ENCODE measurements around the gene AFF3.

DNA sequence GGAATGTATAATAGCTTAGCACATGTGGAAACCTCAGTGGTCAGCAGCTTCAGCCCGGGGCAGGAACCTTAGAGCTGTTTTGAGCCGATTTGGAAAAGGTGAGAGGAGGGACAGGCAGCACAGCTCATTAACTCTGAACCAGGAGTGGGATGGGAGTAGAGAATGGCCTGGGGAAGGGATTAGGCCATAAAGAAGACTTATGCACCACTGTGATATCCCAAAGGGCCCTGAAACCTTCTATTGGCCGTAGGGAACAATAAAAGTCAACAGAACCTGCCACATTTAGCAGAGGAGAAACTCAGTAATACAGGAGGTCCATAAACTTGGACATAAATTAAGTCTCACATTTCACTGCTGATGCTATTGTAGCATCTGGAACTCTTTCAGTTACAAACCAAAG is 528.4 kb downstream of the AFF3 start:
- no peak for TF ChIP-seq SMARCC2 (IDR thresholded peaks at IDR 0.05)
- TF ChIP-seq ZNF3 (CRISPR knock-in tag; IDR thresholded peaks at IDR 0.05), result no peak
- TF ChIP-seq TAF15 (IDR thresholded peaks at IDR 0.05; ENCODE audit: low read depth, low read length, poor library complexity, severe bottlenecking), result no peak
- TF ChIP-seq HNRNPH1 (optimal IDR thresholded peaks at IDR 0.05; ENCODE audit: low read depth, low read length), result no peak
- TF ChIP-seq CBFB (CRISPR knock-in tag; IDR thresholded peaks at IDR 0.05), result no peak
- TF ChIP-seq CHCHD3 (CRISPR knock-in tag; IDR thresholded peaks at IDR 0.05), result no peak
- TF ChIP-seq MEIS1 (CRISPR knock-in tag; IDR thresholded peaks at IDR 0.05; ENCODE audit: borderline replicate concordance), result no peak
- TF ChIP-seq CREB1 (IDR thresholded peaks at IDR 0.05), result no peak
- no peak for TF ChIP-seq CREB1 (CRISPR knock-in tag; IDR thresholded peaks at IDR 0.05)
- no peak for TF ChIP-seq ZNF768 (CRISPR knock-in tag; IDR thresholded peaks at IDR 0.05)
- TF ChIP-seq CTCF (CRISPR knock-in tag; IDR thresholded peaks at IDR 0.05), result no peak

Data from HepG2 (cell line).